Keratinocyte (primary cell): ENCODE data around the gene NEK2.

Experiments used
- CTCF ChIP-seq, 3 experiments: IDR thresholded peaks in 1 of 3; conservative IDR thresholded peaks in 1 of 3; optimal IDR thresholded peaks in 1 of 3; 2 replicates in 2 of 3; 3 replicates in 1 of 3; pipeline versions ENCODE3 to v1.5.1; 2011; ENCODE audit warnings: low read length in 3 of 3, mild to moderate bottlenecking in 3 of 3, moderate library complexity in 2 of 3, control low read depth in 1 of 3, inconsistent platforms in 1 of 3; ENCODE audit not compliant: insufficient read depth in 2 of 3; ENCODE audit errors: extremely low read depth in 1 of 3
- EZH2 ChIP-seq: IDR thresholded peaks from one replicate; pipeline ENCODE4 v1.6.1; 2012; ENCODE audit warnings: inconsistent platforms, mild to moderate bottlenecking, low read length, moderate library complexity

- no peak for TF ChIP-seq CTCF (optimal IDR thresholded peaks at IDR 0.05 in 1 of 3, IDR thresholded peaks at IDR 0.05 in 1 of 3, conservative IDR thresholded peaks at IDR 0.05 in 1 of 3; ENCODE audit: extremely low read depth in 1 of 3, insufficient read depth in 2 of 3, low read length in 3 of 3)
- no peak for TF ChIP-seq EZH2
These were observed 40.5 kb upstream of the NEK2 start for GRCh38 chr1:211715971-211716370.
